G401 (cell line): Measurements from ENCODE around the gene OR2H1. TPM values are rescaled to one million over a fixed set of nuclear protein-coding genes. Genes with fewer than 3 reads are reported as not detected.

Source experiments
- DNase-seq: peaks from one replicate; pipeline ENCODE4 v3.0.0-alpha.2; 2015; ENCODE audit warnings: low spot score
- in situ Hi-C: cut with HindIII; loops from 2 replicates; pipeline ENCODE4 v1.10.0; 2016; ENCODE audit warnings: low sequenced_read_pairs, mixed read lengths
- total RNA-seq: library from RNA; depleted of rRNA; stranded (reverse); fragments of >200 nt; shearing (Covaris generic); gene quantifications from 2 replicates; pipeline ENCODE4 v1.2.3, GENCODE V29; 2014; rRNA removed

The OR2H1 gene
- total RNA-seq, 1 experiment from 2014 or later, result not detected

DNA sequence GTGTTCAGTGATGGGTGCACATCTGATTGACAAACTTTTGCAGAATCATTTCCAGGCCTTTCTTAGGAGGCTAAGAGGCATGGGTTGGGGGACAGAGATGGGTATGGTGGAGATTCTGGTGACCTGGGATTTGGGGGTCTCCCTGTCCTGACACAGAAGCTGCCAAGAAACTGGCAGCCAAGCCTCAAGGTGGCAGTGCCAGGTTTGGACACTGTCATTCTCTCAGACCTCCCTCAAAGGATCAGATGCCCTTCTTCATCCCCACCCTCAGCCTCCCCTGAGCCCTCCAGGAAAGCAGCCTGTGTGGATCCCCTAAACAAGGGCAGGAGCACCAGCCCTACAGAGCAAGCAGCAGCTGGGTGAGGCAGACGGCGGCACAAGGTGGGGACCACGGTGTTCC, 48.9 kb downstream of the OR2H1 start:
- DNase-seq, result no peak
- in situ Hi-C loops, result no loop called here

DNA sequence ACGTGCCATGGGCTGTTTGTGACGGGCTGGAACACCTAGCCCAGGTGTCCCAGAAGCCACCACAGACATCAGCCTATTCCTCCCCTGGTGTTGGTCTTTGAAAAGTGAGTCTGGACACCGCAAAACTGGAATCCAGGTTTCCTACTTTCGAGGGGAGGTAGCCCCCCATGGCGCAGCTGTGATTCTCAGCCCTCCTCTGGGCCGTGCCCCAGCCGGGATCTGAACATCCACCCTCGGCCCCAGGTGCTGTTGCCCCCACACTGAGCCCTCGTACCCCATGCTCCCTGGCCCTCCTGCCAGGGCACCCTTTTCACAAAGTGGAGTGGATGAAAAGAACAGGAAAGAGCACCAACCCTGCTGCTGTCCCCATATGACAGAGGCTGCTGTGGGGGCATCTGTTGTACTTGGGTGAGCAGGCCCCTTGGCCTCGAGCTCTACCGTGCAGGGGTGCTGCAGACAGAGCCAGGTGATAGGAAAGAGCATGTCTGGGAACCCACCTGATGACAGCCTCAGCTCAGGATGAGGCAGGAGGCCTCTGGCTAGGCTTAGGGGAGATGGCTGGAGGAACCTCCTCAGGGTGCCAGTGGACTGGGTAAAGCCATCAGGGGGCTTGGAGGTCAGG, 49.6 kb downstream of the OR2H1 start:
- in situ Hi-C loops, result no loop called here
- no peak for DNase-seq

DNA sequence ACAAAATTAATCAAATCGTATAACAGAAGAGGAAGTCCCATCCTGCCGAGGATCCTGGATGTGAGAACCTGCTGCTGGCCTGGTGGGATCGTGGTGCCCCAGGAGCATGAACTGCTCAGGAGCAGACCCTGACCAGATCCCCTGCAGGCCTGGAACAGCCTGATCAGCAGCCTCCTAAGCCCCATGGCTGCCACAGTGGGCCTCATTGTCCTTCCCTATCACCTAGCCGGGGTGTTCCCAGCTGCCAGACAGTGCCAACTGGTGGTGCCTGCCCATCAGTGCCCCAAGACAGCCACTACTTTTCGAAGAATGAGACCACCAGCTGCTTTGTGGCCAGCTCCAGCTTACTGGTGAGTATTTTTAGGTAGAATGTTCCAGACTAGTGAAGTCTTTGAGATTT, 50.4 kb downstream of the OR2H1 start:
- in situ Hi-C loops, result no loop called here
- DNase-seq, result no peak

DNA sequence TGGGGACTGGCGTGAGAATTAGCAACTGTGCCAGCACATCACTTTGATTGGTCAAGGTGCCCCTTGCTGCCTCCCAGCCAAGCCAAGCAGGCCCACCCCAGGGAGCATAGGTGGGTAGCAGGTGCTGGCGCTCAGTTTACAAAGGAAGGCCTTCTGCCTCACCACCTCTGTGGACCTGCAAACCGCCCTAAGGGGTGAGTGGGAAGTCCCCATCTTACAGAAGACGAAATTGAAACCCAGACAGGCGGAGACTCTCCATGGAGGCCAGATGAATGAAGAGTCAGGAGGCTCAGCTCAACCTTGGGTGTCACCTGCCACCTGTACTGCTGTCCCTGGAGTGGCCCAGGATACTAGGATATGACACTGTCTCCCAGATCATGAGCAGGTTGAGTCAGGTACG, 52.3 kb downstream of the OR2H1 start:
- in situ Hi-C loops, result no loop called here
- DNase-seq, result no peak

DNA sequence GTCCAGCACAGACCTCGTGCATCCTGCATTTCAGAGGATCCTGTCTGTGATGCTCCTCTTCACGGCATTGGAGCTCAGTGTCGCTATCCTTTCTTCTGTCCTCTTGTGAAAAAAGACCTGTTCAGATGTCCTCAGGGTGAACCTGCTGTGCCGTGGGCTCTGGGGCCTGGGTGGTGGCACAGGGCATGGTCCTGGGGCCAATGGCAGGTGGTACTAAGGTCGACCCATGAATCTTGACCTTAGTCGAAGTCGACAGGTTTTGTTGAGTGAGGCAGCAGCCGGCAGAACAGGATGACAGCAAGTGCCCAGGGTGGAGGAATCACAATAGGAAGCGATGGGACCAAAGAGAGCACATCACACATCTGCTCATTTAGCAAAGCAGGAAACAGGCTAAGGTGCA, 52.8 kb downstream of the OR2H1 start:
- DNase-seq, result no peak
- in situ Hi-C loops, result no loop called here

DNA sequence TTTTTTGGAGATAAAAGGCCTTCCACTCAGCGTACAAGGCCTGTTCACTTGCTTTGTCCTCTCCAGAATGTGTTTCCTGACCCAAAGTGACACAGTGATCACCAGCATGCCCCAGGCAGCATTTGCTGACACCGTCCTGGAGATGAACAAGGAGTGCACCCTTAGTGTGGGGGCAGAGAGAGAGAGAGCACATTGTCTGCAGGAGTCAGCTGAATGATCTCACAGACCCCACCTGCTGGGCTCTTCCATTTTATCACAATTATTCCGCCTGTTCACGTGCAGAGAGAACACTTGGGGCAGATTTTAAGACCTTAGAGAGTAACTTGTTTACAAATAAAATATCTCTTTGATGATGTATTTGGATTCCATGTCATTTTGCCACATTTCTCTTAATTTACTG, 53.2 kb downstream of the OR2H1 start:
- in situ Hi-C loops, result no loop called here

GRCh38 chr6:29510746-29511300, 53.9 kb downstream of the OR2H1 start:
- in situ Hi-C loops, result no loop called here
- DNase-seq, result no peak

More for the DNA sequence above, 53.2 kb downstream of the OR2H1 start:
- DNase-seq, result no peak

Other genes starting within 250 kb of the OR2H1 start
- gene OR14J1, start 155.5 kb upstream of the OR2H1 start, total RNA-seq, result not detected in 2 replicates
- gene OR5V1, start 88.3 kb upstream of the OR2H1 start, total RNA-seq, result not detected in 2 replicates
- gene OR12D3, start 81.9 kb upstream of the OR2H1 start, total RNA-seq, result not detected in 2 replicates
- gene OR12D2, start 61.5 kb upstream of the OR2H1 start, total RNA-seq, result not detected in 2 replicates
- gene OR12D1, start 42.2 kb upstream of the OR2H1 start, total RNA-seq, result not detected in 2 replicates
- gene OR10C1, start 17.8 kb upstream of the OR2H1 start, total RNA-seq, result not detected in 2 replicates
- gene OR11A1, start 84 bp upstream of the OR2H1 start, total RNA-seq, result not detected in 2 replicates
- not detected in 2 replicates for gene MAS1L, start 30.8 kb downstream of the OR2H1 start, total RNA-seq
- 0.17 TPM in 1 of 2 replicates, not detected in the other for gene UBD, start 102.6 kb downstream of the OR2H1 start, total RNA-seq
- not detected in 2 replicates for gene OR2H2, start 128.0 kb downstream of the OR2H1 start, total RNA-seq
- 2.2 and 3.6 TPM in 2 replicates for gene GABBR1, start 176.0 kb downstream of the OR2H1 start, total RNA-seq
- not detected in 2 replicates for gene MOG, start 199.9 kb downstream of the OR2H1 start, total RNA-seq
- gene ZFP57, start 224.0 kb downstream of the OR2H1 start, total RNA-seq, result not detected in 2 replicates